Mucosa of descending colon (tissue), 3 donors: ENCODE measurements around the gene ZNF695. TPM values are rescaled to one million over a fixed set of nuclear protein-coding genes. Genes with fewer than 3 reads are reported as not detected.

ENCODE experiments used
- ATAC-seq: fragments of 200-7000 bp; cut with Tn5 transposase; one replicate; pipeline ENCODE4 v1.9.1; 2020; ENCODE audit warnings: mild to moderate bottlenecking, moderate library complexity
- DNase-seq, 3 donors: peaks; one replicate each; pipeline ENCODE4 v3.0.0-alpha.2; 2020
- H3K36me3 ChIP-seq: fragments of 200-600 bp; one replicate; pipeline ENCODE4 v1.8.0; 2021; ENCODE audit warnings: low read depth, mild to moderate bottlenecking
- H3K4me1 ChIP-seq: fragments of 200-600 bp; one replicate; pipeline ENCODE4 v1.8.0; 2021; ENCODE audit warnings: low read depth, mild to moderate bottlenecking
- H3K4me3 ChIP-seq: fragments of 200-600 bp; one replicate; pipeline ENCODE4 v1.8.0; 2021; ENCODE audit warnings: mild to moderate bottlenecking
- H3K9me3 ChIP-seq: fragments of 200-600 bp; one replicate; pipeline ENCODE4 v1.8.0; 2021; ENCODE audit warnings: mild to moderate bottlenecking
- CTCF ChIP-seq: fragments of 200-600 bp; IDR thresholded peaks from one replicate; pipeline ENCODE4 v1.8.0; 2022; ENCODE audit warnings: antibody characterized with exemption, mild to moderate bottlenecking
- intact Hi-C, 2 donors: fragments of 100-400 bp; cut with DNase I in 1 of 2; cut with micrococcal nuclease in 1 of 2; formaldehyde crosslinking; loops; one replicate each; pipeline versions ENCODE4 v1.11.0 to v1.11.1; 2022; cut with DNase I, micrococcal nuclease
- total RNA-seq, 3 donors: library from RNA; stranded (reverse); fragmentation: NEBNext Ultra II Directional in 2 of 3; extraction: Animal tissue kit (Norgen Biotek cat#: 25700) in 2 of 3; gene quantifications; one replicate each; pipeline versions ENCODE4 v1.2.1 to v1.2.4, GENCODE V29; 2021 to 2023
- donor health status: DM: no; HTN: no; CAD: no; lungs with moderate emphysema.
- donor health status: DM: no; HTN: no; CAD: no.
- donor health status: DM: no; HTN: yes; CAD: no.

The ZNF695 gene
- total RNA-seq, 3 donors from 2014 or later: 0.52 to 1.7 (median 0.66) TPM

- intact Hi-C loops: no loop called here
- Histone ChIP-seq H3K4me1 (no peaks in the 10 kb centered on the region), H3K9me3 (peaks cover 88% of the 10 kb centered on the region), H3K4me3 (no peak overlapping the region), H3K36me3 (no peaks in the 10 kb centered on the region)
- no peak for ATAC-seq
- no peak for DNase-seq
- no peak for TF ChIP-seq CTCF
Observed at GRCh38 chr1:246989901-246990300, 18.0 kb downstream of the ZNF695 start.

GRCh38 chr1:246988316-246988715, 19.5 kb downstream of the ZNF695 start:
- DNase-seq (no peak), ATAC-seq (no peak)
- peaks cover 95% of the 10 kb centered on the region for H3K9me3 ChIP-seq
- no peak overlapping the region for H3K4me3 ChIP-seq
- intact Hi-C loops: no loop called here
- H3K36me3 ChIP-seq: no peaks in the 10 kb centered on the region
- TF ChIP-seq CTCF: no peak
- no peaks in the 10 kb centered on the region for H3K4me1 ChIP-seq

- Histone ChIP-seq H3K4me1 (no peaks in the 10 kb centered on the region), H3K9me3 (peaks cover 99% of the 10 kb centered on the region), H3K36me3 (no peaks in the 10 kb centered on the region), H3K4me3 (no peak overlapping the region)
- intact Hi-C loops: no loop called here
- DNase-seq (no peak), ATAC-seq (no peak)
- no peak for TF ChIP-seq CTCF
Observed at GRCh38 chr1:246987083-246987690, 20.7 kb downstream of the ZNF695 start.

- H3K9me3 ChIP-seq: peaks cover 63% of the 10 kb centered on the region
- DNase-seq: no peak
Observed at GRCh38 chr1:246978785-246979184, 29.1 kb downstream of the ZNF695 start.

GRCh38 chr1:246978281-246978680, 29.6 kb downstream of the ZNF695 start:
- TF ChIP-seq CTCF: no peak
- intact Hi-C loops: no loop called here
- no peak for DNase-seq
- no peak for ATAC-seq
- Histone ChIP-seq H3K4me1 (no peaks in the 10 kb centered on the region), H3K4me3 (no peak overlapping the region), H3K36me3 (no peaks in the 10 kb centered on the region), H3K9me3 (peaks cover 63% of the 10 kb centered on the region)

More at GRCh38 chr1:246978785-246979184, 29.1 kb downstream of the ZNF695 start:
- no peak for TF ChIP-seq CTCF
- Histone ChIP-seq H3K4me1 (no peaks in the 10 kb centered on the region), H3K4me3 (no peak overlapping the region), H3K36me3 (no peaks in the 10 kb centered on the region)
- no peak for ATAC-seq
- intact Hi-C loops: no loop called here

- H3K36me3 ChIP-seq: no peaks in the 10 kb centered on the region
- no peak for TF ChIP-seq CTCF
- ATAC-seq (no peak), DNase-seq (no peak)
- peaks cover 40% of the 10 kb centered on the region for H3K9me3 ChIP-seq
- H3K4me3 ChIP-seq: no peak overlapping the region
- intact Hi-C loops: no loop called here
- no peaks in the 10 kb centered on the region for H3K4me1 ChIP-seq
Observed at GRCh38 chr1:246971969-246972368, 35.9 kb downstream of the ZNF695 start.
